HG02973 (cell line): ENCODE measurements around the gene DHCR24.

Experiments used
- ATAC-seq: cut with Tn5 transposase; IDR thresholded peaks from one replicate; pipeline ENCODE4 v1.9.1; 2021; ENCODE audit warnings: moderate library complexity; ENCODE audit not compliant: unreplicated experiment

Gene DHCR24

DNA sequence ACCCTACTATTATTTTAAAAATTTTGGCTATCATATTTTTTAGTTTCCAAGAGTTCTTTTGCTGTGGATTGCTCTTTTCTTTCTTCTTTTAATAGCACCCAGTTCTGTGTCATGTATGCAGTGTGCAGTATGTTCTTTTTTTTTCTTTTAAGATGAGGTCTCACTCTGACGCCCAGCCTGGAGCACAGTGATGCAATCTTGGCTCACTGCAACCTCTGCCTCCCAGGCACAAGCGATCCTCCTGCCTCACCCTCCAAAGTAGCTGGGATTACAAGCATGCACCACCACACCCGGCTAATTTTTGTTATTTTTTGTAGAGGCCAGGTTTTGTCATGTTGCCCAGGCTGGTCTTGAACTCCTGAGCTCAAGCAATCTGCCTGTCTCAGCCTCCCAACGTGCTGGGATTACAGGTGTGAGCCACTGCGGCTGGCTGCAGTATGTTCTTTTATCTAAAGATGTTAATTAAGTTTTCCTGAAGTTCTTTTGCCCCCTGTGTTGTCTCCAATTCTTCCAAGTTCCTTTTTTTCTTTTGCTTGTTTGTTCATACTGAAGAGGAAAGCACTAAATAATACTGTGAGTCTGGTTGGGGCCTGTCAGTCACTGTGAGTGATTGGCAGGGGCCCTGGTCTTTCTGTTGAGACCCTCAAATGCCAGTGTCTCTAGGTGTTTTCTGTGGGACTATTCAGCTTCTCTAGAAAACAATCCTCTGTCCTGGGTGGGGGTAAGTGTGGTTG is 68.4 kb downstream of the DHCR24 start:
- no peak for ATAC-seq

DNA sequence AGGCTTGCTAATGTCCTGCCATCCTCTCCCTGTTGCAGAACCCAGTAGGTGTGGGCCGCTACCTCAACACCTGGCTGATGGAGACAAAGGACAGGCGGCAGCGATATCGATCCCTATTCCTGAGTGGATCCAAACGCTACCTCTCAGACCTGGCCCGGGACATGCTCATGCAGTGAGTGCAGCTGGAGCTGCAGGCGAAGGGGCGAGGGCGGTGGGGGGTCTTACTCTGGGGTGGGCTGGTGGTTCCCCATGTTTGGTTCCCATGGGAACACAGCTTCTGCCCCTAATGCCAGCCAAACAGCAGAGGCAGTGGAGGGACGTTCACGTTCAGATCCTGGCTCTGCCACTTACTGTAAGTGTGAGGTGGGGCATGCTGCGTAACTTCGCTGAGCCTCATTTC is 70.0 kb downstream of the DHCR24 start:
- ATAC-seq = no peak

DNA sequence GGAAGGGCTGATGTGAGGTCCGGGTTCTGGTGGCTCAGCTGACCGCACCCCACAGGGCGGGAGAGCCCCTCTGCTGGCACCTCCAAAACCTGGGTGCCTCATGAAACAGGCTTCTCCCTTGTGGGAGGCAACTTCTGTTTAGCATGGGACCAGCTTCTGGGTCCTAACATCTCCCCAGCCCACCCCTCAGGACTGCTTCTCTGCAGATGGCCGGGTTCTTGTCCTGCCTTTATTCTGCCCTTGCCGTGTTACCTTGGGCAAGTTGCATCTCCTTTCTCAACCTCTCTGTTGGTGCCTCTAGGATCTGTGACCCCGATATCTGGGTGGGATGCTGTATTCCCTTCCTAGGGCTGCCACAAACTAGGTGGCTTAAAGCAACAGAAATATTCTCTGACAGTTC is 70.9 kb downstream of the DHCR24 start:
- no peak for ATAC-seq

DNA sequence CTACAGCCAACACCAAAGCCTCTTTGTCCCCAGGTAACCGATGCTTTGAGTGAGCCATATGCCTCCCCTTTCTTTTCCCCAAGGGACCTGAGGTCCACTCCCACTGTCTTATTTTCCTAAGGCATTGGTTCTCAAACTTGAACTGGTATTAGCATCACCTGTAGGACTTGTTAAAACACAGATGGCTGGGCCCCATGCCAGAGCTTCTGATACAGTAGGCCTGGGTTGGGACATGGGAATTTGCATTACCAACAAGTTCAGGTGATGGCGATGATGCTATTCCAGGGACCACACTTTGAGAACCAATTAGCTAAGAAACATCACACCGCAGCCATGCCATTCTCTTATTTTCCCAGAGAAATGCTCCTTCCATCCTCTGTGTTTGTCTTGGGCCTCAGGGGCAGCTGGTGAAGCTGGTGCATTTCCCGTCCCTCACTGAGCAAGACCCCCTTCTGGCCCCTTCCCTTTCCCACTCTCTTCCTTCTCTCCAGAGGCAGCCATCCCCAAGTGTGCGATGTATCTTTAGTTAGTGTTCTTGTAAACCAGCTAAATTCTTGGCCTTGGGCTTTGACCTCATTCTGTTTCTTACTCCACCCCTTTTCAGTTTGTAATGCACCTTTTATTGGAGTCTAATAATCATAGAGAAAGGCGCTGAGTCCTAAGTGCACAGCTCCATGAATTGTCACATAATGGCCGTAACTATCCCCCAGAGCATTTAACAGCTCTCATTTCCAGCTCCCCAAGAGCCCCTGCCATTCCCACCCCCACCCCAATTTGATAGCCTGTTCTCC is 71.7 kb downstream of the DHCR24 start:
- ATAC-seq = no peak

DNA sequence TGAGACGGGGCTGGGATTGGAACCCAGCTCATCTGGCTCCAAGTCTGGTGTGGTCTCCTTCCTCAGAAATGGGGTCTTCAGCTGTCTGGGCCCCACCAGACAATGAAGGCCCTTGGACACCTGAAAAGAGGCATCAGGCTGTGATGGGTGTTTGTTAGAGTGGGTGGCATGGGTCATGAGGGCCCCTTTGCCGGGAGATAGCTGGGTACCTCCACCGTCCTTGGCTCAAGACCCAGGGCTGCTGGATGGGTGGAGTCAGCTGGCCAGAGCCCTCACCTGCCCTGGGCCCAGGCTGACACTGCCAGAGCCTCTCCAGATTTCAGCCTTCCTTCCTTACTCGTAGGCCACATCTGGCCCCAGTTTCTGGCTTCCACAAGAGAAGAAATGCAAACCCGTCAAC is 72.4 kb downstream of the DHCR24 start:
- no peak for ATAC-seq

DNA sequence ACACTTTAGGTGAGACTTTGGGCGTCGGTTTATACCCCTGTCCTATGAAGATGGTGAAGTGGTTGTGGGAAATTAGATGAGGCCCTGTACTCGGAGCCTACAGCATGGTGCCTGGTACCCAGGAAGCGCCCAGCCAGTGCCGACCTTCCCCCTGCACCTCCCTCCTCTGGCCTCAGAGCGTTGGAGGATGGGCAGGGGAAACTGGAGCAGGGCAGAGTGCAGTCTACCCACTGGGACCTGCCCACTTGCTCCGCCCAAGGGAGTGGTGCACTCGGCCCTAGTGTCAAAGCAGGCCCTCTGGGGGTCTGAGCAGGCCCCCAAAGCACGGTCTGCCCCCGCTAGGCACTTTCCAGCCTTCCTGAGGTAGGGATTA is 72.9 kb downstream of the DHCR24 start:
- ATAC-seq = no peak

DNA sequence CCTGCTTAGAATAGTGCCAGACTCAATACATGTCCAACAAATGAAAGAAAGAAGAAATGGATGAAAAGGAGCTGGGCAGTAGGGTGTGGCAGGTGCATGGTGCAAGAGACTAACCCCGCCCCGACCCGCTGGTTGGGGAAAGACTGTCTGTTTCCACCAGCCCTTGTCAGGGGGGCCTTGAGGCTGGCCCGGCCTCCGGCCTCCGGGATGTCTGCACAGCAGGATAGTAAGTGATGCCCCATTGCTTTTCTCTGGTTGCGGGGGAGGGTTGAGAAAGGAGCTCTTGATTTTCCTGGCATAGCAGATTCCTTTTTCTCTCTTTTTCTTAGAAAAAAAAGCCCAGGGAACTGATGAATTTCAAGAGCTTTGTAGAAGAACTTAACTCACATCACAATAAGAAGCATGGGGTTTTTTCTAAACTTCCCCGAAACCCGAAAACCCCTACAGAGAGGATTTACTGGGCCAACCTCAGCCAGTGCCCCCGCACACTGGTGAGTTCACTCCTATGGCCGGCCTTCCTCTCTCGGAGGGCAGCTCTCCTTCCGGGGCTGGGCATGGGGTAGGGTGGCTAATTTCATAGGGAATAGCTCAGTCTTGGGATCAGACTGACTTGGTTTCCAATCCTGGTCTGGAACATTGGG is 73.4 kb downstream of the DHCR24 start:
- ATAC-seq = no peak

DNA sequence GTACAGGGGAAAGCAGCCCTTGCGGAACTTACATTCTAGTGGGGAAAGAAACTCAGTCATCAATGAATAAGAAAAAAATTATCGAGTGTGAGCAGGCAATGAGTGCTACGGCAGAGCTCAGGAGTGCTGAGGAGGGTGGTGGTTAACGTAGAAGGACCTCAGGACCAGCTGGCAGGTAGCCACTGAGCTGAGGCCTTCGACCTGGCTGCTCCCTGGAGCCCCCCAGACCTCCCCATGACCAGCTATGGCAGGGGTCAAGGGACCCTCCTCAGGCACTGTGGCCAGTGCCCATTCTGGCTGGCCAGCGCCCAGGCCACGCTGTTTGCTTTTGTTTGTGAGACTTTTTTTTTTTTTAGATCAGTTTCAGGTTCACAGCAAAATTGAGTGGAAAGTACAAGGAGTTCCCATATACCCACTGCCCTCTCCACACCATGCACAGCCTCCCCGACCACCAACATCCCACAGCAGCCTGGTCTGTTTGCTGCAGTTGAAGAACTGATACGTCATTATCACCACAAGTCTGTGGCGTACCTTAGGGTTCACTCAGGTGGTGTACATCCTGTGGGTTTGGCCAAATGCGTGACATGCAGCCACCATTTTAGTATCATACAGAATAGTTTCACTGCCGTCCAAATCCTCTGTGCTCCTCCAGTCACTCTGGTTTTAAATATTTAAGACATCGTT is 74.1 kb downstream of the DHCR24 start:
- no peak for ATAC-seq

DNA sequence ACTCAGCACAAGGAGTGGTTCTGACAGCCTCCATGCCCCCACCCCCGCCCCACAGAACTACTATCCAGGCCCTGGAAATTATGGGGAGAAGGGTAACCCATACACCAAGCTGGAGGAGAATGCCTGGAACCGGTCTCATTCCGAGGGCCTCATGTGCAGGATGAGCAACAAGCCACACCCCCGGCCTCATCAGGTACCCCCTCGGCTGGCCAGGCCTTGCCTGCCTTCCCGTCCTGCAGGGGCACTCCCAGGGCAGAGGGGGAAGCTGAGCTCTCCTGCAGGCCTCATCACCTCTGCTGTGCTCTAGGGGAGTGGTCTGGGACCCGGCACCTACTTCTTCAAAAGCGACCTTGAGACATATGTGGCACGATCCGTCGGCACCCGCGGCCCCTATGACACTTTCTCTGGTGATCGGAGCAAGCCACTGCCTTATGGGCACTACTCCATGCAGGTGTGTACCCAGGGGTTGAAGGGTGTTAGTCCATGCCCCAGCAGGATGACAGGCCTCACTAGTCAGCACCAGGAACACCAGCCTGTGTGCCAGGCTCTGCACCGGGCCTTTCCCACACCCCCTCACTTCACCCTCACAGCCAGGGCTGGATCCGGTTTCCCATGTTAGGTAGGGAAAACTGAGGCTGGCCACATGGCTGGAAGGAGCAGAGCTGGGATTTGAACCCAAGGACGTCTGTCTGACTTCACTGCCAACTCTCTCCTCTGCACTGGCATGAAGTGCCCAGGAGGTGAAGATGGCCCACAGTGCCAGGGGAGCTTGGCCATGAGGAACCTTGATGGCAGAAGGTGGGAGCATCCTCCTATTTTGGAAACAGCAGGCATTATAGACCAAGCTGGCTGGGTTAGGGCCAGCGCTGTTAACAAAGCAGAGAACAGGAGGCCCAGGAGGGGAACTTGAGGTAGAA is 75.0 kb downstream of the DHCR24 start:
- ATAC-seq = no peak

DNA sequence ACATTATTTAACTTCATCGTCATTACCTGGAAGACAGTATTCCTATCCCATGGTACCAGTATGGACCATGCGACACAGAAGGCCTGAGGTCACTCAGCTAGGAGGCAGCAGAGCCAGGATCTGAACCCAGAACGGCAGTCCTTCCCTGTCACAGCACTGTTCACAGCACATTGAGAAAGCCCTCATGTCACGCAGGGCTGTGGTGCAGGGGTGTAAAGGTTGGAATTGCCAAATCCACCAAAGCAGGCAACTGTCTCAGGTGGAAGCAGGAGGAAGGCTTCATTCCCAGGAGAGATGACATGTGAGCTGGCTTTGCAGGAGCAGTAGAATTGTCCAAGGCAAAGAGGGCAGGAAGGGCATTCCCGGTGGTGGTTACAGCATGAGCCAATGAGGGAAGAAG is 75.9 kb downstream of the DHCR24 start:
- ATAC-seq = no peak

DNA sequence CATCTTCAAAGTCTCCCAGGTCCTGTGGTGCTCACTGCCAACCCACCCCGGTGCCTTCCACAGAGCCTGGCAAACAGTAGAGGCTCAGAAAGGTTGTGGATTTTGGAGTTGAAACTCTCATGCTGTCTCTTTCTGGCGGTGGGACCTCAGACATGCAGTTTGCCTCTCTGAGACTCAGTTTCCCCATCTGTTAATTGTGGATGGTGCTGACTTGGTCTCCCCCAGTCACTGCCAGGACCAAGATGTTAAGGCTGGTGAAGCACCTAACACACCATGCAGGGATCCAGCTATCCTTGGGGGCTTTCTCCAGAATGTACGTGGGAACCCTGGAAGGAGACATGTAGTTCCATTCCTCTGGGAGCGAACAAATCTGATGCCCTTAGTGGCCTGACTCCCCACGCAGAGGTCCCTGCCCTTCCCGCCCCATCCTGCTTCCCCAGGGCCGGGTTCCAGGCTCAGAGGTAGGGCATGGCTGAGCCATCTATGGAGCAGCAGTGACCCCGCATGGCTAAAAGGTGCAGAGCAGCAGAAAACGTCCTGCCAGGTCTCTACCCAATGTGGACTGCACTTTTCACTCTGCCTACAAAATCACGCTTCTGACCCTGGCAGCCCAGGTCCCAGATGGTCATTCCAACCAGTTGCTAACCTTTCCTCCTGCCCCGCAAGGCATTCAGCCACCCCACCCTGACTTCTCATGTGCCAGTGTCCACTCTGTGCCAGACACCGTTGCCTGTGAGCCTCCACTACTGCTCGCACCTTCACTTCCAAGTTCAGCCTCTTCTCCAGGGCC is 76.6 kb downstream of the DHCR24 start:
- no peak for ATAC-seq

DNA sequence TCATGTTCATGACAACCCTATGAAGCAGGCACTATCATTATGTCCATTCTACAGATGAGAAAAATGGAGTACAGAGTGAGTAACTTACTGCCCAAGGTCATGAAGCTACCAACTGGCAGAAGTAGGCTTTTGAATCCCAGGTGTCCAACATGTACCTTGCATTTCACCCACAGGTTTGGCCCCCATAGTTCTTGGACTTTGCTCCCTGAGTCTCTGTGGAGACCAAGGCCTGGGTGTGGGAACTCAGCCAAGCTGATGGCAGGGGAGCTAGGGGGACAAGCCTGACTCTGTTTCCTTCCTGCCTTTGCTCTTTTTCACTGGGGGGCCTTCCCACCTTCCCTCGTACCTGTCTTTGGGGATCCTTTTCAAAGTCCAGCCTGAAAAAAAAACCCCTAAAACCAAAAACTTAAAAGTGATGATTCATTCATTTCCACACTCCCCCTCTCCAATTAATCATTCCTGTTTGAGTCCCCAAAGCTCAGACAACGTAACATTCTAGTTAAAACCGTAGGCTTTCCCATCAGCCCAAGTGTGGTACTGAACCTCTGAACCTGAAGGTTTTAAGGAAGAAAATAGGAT is 77.4 kb downstream of the DHCR24 start:
- no peak for ATAC-seq

DNA sequence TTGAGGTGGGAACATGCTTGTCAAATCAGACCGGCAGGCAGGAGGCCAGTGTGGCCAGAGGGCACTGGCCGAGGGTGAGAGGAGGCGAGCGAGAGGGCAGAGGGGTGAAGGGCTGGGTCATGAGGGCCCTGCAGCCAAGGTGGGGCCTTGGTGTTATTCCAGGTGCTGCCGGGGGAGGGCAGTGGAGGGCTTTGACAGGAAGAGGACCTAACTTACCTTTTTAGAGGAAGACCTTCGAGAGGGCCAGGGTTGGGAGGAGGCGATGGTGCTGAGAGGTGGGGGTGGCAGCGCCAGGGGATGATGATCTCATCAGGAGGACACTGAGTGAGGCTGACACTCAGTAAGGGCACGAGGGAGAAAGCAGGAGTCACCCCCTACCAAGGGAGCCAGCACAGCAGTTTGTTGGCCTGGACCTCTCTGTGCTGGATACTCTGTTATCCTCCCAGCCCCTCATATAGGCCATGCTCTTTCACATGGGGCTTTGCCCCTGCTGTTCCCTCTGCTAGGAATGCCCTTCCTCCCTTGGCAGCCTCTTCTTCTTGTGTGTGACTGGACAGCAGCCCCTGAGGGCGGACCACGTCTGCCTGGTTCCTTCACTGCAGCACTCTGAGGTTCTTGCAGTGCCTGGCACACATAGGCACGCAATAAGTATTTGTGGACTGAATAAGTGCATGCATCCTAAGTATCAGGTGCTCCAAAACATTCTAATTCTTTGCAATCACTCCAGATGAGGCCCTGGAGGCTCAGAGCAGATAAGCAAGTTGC is 78.4 kb downstream of the DHCR24 start:
- no peak for ATAC-seq

DNA sequence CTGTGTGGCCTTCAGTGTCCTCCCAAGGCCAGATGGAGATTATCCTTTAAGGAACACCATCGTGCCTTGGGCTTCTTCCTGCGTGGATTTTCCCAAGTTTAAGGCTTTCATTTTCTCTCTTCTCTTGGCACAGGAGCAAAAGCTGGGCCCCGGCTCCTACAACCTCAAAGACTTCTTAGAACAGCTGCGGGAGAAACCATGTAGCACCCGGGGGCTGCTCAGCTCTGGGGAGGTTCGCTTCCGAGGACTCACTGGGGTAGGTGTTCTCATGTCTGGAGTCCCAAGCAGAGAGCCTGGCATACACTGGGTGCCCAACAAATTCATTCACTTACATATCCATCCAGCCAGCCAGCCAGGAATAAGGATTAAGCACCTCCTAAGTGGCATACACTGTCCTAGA is 79.2 kb downstream of the DHCR24 start:
- no peak for ATAC-seq

DNA sequence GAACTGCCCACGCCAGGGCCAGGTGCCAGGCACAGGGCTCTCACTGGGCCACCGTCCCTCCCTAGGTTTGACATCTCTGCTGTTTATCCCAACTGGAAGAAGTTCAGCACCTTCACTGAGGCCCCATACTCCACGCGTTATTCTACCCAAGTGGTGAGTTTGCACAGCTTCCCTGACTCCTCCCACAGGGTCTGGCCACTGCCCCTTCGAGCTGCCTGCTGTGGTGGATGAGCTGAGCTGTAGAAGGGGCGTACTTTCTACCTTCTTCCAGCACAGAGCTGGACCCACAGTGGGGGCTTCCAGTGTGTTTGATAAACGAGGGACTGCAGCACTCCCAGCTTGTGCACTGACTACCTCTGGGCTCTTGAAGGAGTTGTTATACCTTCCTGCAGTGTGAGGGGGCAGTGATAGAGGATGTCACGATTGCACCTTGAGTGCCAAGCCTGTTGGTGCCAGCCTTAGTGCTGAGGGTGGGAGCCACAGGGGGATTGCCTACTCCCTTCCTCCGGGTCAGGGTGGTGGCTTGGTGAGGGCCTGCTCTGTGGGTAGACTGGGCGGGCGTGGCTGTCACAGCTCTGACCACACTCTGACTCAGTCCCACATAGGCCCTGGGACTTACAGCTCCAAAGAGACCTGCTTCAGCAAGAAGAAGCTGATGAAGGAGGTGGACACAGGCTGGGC is 79.9 kb downstream of the DHCR24 start:
- no peak for ATAC-seq

DNA sequence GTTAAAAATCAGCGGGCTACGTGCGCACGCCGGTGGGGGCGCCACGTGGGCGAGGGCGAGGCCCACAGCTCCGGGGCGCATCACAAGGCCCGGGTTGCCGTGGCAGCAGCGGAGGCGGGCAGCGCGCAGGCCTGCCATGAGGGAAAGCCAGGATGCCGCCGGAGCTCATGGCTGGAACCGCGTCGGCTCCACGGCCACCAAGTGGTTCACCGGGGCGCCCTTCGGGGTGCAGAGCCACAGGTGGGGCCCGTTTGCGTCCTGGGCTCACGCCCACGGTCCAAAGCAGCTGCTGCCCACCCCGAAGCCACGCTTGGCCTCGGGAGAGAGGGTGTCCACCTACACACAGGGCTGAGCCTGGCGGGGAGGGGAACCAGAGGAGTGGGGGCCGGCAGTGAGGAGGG is 81.0 kb downstream of the DHCR24 start:
- no peak for ATAC-seq

DNA sequence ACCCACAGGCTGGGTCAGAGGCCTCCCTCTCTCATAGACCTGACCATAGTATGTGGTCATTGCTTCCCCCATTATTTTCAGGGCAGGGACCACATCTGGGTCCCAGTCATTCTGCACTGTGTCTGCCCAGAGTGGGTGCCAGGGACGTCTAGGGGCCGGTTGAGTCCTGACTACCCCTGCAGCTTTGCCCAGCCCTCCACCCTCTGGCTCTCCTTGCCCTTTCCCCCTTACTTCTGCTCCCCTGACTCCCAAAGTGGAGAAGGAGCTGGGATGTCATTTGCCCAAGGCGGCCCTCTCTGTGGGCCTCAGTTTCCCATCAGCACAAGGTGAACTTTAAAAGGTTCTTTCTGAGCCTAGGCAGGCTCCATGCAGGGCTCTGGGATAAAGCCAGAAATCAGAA is 81.5 kb downstream of the DHCR24 start:
- no peak for ATAC-seq
